Ureter (tissue), 1 donor: ENCODE data around the gene ZNF208. TPM values are rescaled to one million over a fixed set of nuclear protein-coding genes. Genes with fewer than 3 reads are reported as not detected.
"Not testable (repeated sequence)": the region's sequence is repeated elsewhere in the genome, so short reads cannot be mapped to it uniquely, and the experiment has no call there.

ENCODE experiments used
- DNase-seq: peaks from one replicate; pipeline ENCODE4 v3.0.0-alpha.2; 2020; ENCODE audit warnings: low spot score
- total RNA-seq: library from RNA; stranded (reverse); gene quantifications from one replicate; pipeline ENCODE4 v1.2.4, GENCODE V29; 2023
- donor health status: DM: yes; HTN: yes; CAD: no.

ZNF208 gene
- total RNA-seq, 1 donor from 2014 or later: 32.4 TPM

- not testable (repeated sequence) for DNase-seq
Observed at GRCh38 chr19:21884786-21885185, 126.0 kb downstream of the ZNF208 start.

DNA sequence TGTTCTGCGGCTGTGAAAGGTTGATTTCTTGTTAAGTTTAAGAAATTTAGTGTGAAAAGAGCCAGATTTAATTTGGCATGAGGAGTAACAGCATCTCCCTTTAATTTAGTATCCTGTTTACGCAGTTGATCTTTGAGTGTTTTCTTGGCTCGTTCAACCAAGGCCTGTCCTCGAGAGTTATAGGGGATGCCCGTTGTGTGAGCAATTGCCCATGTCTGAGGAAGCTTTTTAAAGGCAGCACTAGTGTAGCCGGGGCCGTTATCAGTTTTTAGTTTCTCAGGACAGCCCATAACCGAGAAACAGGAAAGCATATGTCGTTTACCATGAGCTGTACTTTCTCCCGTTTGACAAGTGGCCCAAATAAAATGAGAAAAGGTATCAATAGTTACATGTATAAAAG lies 127.2 kb downstream of the ZNF208 start:
- DNase-seq: no peak

Other genes with a start within 250 kb of the ZNF208 start
- gene ZNF100, start 243.4 kb downstream of the ZNF208 start, total RNA-seq: 21.0 TPM
- 39.8 TPM for gene ZNF43, start 174.8 kb downstream of the ZNF208 start, total RNA-seq
- 6.7 TPM for gene ZNF257, start 41.5 kb upstream of the ZNF208 start, total RNA-seq
- 4.6 TPM for gene ZNF676, start 186.0 kb upstream of the ZNF208 start, total RNA-seq